Panc1 (cell line): ENCODE data around the gene ARHGAP23. TPM values are rescaled to one million over a fixed set of nuclear protein-coding genes. Genes with fewer than 3 reads are reported as not detected.

ENCODE experiments used
- ATAC-seq: fragments of 200-7000 bp; cut with Tn5 transposase; 2 replicates; pipeline ENCODE4 v1.9.1; 2020; ENCODE audit warnings: mild to moderate bottlenecking, moderate library complexity
- BruUV-seq: library from RNA; stranded (reverse); fragments of 400-500 nt; replicated peaks from 2 replicates; lab custom pipeline; 2021; lab: Mats Ljungman, UMichigan
- CTCF ChIA-PET: fragments of 300-600 bp; sonication (Branson Sonifier 250); formaldehyde crosslinking; loops from one replicate; lab custom pipeline; 2022; ENCODE audit warnings: antibody characterized with exemption; lab: Charles Lee
- POLR2A ChIA-PET: fragments of 300-600 bp; sonication (Branson Sonifier 250); formaldehyde crosslinking; loops from one replicate; lab custom pipeline; 2022; ENCODE audit warnings: antibody characterized with exemption; lab: Charles Lee
- DNase-seq: peaks from one replicate; pipeline ENCODE4 v3.0.0-alpha.2; 2010; ENCODE audit warnings: low read depth, low spot score
- H3K27ac ChIP-seq: 2 replicates; pipeline ENCODE4 v1.5.1; 2011; ENCODE audit warnings: mild to moderate bottlenecking, low read length, inconsistent platforms
- H3K27me3 ChIP-seq: fragments of 200-500 bp; sonication (Bioruptor generic); 2 replicates; pipeline ENCODE4 v1.6.0; 2014; ENCODE audit warnings: low read length, inconsistent platforms; ENCODE audit not compliant: control insufficient read depth, insufficient read depth
- H3K36me3 ChIP-seq: fragments of 200-500 bp; sonication (Bioruptor generic); 2 replicates; pipeline ENCODE4 v1.5.1; 2014; ENCODE audit warnings: inconsistent platforms, mild to moderate bottlenecking, low read length, moderate library complexity; ENCODE audit not compliant: control insufficient read depth, insufficient read depth
- H3K4me1 ChIP-seq: 2 replicates; pipeline ENCODE4 v1.5.1; 2011; ENCODE audit warnings: inconsistent platforms, mild to moderate bottlenecking, low read length, moderate library complexity; ENCODE audit not compliant: control insufficient read depth, insufficient read depth
- H3K4me3 ChIP-seq, 2 experiments: 2 replicates each; pipeline ENCODE4 v1.5.1; 2011 to 2012; ENCODE audit warnings: low read depth in 2 of 2, low read length in 2 of 2, mild to moderate bottlenecking in 2 of 2, inconsistent platforms in 1 of 2, moderate library complexity in 1 of 2
- H3K9me3 ChIP-seq: fragments of 200-500 bp; sonication (Bioruptor generic); 2 replicates; pipeline ENCODE4 v1.5.1; 2014; ENCODE audit warnings: low read depth, mild to moderate bottlenecking, inconsistent platforms, low read length, moderate library complexity; ENCODE audit not compliant: control insufficient read depth, insufficient read depth
- CTCF ChIP-seq: fragments of 450-650 bp; IDR thresholded peaks from 2 replicates; pipeline ENCODE4 v1.5.1; 2017; ENCODE audit warnings: mild to moderate bottlenecking
- POLR2AphosphoS5 ChIP-seq: IDR thresholded peaks from 2 replicates; pipeline ENCODE4 v1.6.1; 2012; ENCODE audit warnings: mild to moderate bottlenecking, low read depth, low read length, moderate library complexity
- REST ChIP-seq, 2 experiments: IDR thresholded peaks; 2 replicates each; pipeline ENCODE4 v1.6.1; 2011 to 2012; ENCODE audit warnings: low read depth in 2 of 2, control low read depth in 1 of 2, low read length in 1 of 2, mild to moderate bottlenecking in 1 of 2, moderate library complexity in 1 of 2; ENCODE audit not compliant: insufficient read depth in 1 of 2
- SIN3A ChIP-seq: IDR thresholded peaks from 2 replicates; pipeline ENCODE4 v1.6.1; 2012; ENCODE audit warnings: low read depth, mild to moderate bottlenecking, low read length, moderate library complexity, borderline replicate concordance; ENCODE audit not compliant: insufficient read depth
- TCF7L2 ChIP-seq: IDR thresholded peaks from 2 replicates; pipeline ENCODE4 v1.6.1; 2011; ENCODE audit warnings: mild to moderate bottlenecking, low read depth, low read length, inconsistent platforms
- in situ Hi-C: cut with HindIII; loops from 2 replicates; pipeline ENCODE4 v1.10.0; 2016; ENCODE audit warnings: low sequenced_read_pairs, low pct_unique_long_range_greater_than_20kb
- intact Hi-C: fragments of 100-400 bp; cut with micrococcal nuclease; formaldehyde crosslinking; loops from one replicate; pipeline ENCODE4 v1.10.0; 2022; ENCODE audit not compliant: unreplicated experiment
- total RNA-seq: library from RNA; stranded (reverse); gene quantifications from one replicate; pipeline ENCODE4 v1.2.1, GENCODE V29; 2021; ENCODE audit not compliant: unreplicated experiment

ARHGAP23 gene
- total RNA-seq, 1 experiment from 2014 or later: 33.0 TPM

GRCh38 chr17:38465391-38466345, 37.4 kb downstream of the ARHGAP23 start:
- Histone ChIP-seq H3K4me1 (peaks cover 9% of the 10 kb centered on the region; the same call in 1 of the 2 replicates), H3K36me3 (no peaks in the 10 kb centered on the region), H3K27me3 (no peaks in the 10 kb centered on the region), H3K4me3 (peak overlapping the region; percentile 10 to 25; a peak in 3 of 4 replicates), H3K9me3 (no peaks in the 10 kb centered on the region), H3K27ac (peak overlapping the region; percentile 3; the same call in 1 of the 2 replicates)
- BruUV-seq: no TSS peak
- TF ChIP-seq REST (IDR thresholded peaks at IDR 0.05; ENCODE audit: insufficient read depth in 1 of 2, low read depth in 2 of 2, low read length in 1 of 2): no peak
- TF ChIP-seq SIN3A: no peak
- TF ChIP-seq TCF7L2: no peak
- no peak for TF ChIP-seq CTCF
- TF ChIP-seq POLR2AphosphoS5: no peak
- in situ Hi-C loops (no loop called here), intact Hi-C loops (no loop called here)
- ChIA-PET POLR2A (interaction anchor here (0.5 kb wide), 1 partner anchor 96 kb away, joined by 8 read pairs; no protein-coding TSS in a partner anchor), CTCF (interaction anchor here (0.5 kb wide), 1 partner anchor 18 kb away, joined by 5 read pairs; no protein-coding TSS in a partner anchor)
- ATAC-seq (peak; percentile 65), DNase-seq (no peak)

GRCh38 chr17:38466346-38467315, 38.4 kb downstream of the ARHGAP23 start:
- Histone ChIP-seq H3K4me3 (no peak overlapping the region), H3K9me3 (no peaks in the 10 kb centered on the region), H3K36me3 (no peaks in the 10 kb centered on the region), H3K4me1 (peaks cover 9% of the 10 kb centered on the region; the same call in 1 of the 2 replicates), H3K27me3 (no peaks in the 10 kb centered on the region), H3K27ac (no peak overlapping the region)
- intact Hi-C loops (no loop called here), in situ Hi-C loops (no loop called here)
- POLR2A ChIA-PET: no interaction called here
- ATAC-seq (no peak), DNase-seq (no peak)
- CTCF ChIA-PET: no interaction called here
- TF ChIP-seq CTCF: no peak
- no peak for TF ChIP-seq POLR2AphosphoS5
- no peak for TF ChIP-seq TCF7L2
- no TSS peak for BruUV-seq
